ENCODE measurements around the gene CELF4.

The CELF4 gene

DNA sequence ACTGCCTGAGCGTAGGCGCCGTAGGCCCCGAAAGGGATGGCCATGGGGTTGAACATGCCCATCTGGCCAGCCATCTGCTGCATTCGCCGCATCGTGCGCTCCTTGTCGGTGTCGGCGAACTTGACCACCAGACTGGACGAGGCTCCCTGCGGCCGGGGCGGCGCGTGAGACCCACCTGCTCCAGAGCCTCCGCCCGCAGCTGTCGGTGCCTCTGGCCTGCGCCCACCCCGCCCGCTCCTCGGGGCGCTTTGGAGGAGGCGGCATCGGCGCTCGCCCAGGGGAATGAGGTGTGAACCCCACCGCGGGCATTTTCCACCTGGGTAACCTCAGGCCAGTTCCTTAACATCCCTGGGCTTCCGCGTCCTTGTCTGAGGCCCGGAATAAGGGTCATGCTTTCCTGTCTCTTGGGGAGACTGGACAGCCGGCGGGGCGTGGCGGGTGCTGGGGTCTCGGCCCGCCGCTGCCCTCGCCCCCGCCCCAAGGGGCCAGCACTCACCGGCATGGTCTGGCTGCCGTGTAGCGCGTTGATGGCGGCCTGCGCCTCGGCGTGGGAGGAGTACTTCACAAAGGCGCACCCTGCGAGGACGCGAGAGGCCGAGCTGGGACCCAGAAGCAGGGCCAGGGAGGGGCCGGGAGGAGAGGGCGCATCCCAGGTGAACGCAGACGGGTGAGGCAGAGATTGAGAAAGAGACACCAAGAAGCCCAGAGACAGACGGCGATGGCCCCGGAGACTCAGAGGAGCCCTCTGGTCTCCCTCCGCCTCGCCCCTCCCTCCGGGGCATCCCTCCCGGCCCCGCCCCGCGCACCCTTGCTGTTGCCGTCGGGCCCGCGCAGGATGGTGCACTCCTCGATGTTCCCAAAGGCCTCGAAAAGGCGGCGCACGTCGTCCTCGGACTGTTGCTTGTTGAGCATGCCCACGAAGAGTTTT lies 291.0 kb downstream of the CELF4 start:
- no peaks in the 10 kb centered on the region for H3K36me3 ChIP-seq (ENCODE audit: insufficient read depth, low read depth, low read length)
- H3K9me3 ChIP-seq (ENCODE audit: insufficient read depth, low read depth, low read length) = no peaks in the 10 kb centered on the region
- H3K4me1 ChIP-seq (ENCODE audit: insufficient read depth, low read length) = no peaks in the 10 kb centered on the region
- no peak overlapping the region for H3K27ac ChIP-seq (ENCODE audit: low read length)
- H3K4me3 ChIP-seq (ENCODE audit: low read length) = no peak overlapping the region
- H3K27me3 ChIP-seq (ENCODE audit: insufficient read depth, low read length) = peaks cover 3% of the 10 kb centered on the region; the same call in 1 of the 2 replicates
- H3K9ac ChIP-seq (ENCODE audit: low read depth, low read length) = no peak overlapping the region

DNA sequence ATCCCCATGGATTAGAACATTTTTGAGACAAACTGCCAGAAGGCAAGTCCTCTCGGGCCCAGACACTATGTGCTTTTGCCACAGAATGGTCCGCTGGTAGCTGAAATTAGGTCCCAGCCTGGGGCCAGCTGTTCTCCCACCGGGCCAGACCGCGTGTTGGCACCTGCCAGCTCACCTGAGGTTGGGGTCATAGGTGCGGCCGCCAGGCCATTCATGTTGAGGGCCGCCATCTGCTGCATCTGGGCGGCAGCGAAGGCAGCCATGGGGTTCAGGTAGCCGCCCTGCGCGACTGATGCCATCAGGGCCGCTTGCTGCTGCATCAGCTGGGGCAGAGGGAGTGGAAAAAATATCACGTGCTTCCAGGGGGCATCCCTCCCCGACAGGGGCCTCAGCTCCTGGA lies 292.8 kb downstream of the CELF4 start:
- no peaks in the 10 kb centered on the region for H3K4me1 ChIP-seq (ENCODE audit: insufficient read depth, low read length)
- no peaks in the 10 kb centered on the region for H3K36me3 ChIP-seq (ENCODE audit: insufficient read depth, low read depth, low read length)
- H3K27ac ChIP-seq (ENCODE audit: low read length) = no peak overlapping the region
- H3K9ac ChIP-seq (ENCODE audit: low read depth, low read length) = no peak overlapping the region
- H3K27me3 ChIP-seq (ENCODE audit: insufficient read depth, low read length) = peaks cover 16% of the 10 kb centered on the region; the same call in 1 of the 2 replicates
- no peaks in the 10 kb centered on the region for H3K9me3 ChIP-seq (ENCODE audit: insufficient read depth, low read depth, low read length)
- no peak overlapping the region for H3K4me3 ChIP-seq (ENCODE audit: low read length)

GRCh38 chr18:37272226-37272625 lies 293.4 kb downstream of the CELF4 start:
- no peaks in the 10 kb centered on the region for H3K36me3 ChIP-seq (ENCODE audit: insufficient read depth, low read depth, low read length)
- peaks cover 17% of the 10 kb centered on the region; the same call in 1 of the 2 replicates for H3K27me3 ChIP-seq (ENCODE audit: insufficient read depth, low read length)
- H3K27ac ChIP-seq (ENCODE audit: low read length) = no peak overlapping the region
- H3K4me3 ChIP-seq (ENCODE audit: low read length) = no peak overlapping the region
- no peaks in the 10 kb centered on the region for H3K4me1 ChIP-seq (ENCODE audit: insufficient read depth, low read length)
- no peaks in the 10 kb centered on the region for H3K9me3 ChIP-seq (ENCODE audit: insufficient read depth, low read depth, low read length)
- no peak overlapping the region for H3K9ac ChIP-seq (ENCODE audit: low read depth, low read length)

DNA sequence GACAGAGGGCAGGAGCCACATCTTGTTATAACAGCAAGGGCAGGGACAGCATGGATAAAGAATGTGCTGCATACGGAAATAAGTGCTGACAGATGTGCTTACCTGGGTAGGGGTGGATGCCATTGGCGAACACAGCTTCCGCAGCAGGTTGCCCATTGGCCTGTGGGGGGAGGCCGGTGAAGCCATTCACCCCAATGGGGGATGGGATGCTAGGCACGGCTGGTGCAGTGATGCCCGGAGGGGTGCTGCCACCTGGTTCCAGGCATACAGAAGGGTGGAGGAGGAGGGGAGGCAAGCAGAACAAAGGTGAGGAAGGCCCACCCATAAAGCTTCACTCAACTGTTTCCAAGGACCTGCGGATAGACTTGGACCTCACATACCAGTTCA lies 294.9 kb downstream of the CELF4 start:
- H3K9ac ChIP-seq (ENCODE audit: low read depth, low read length) = no peak overlapping the region
- H3K27me3 ChIP-seq (ENCODE audit: insufficient read depth, low read length) = peaks cover 20% of the 10 kb centered on the region; the same call in 1 of the 2 replicates
- no peak overlapping the region for H3K4me3 ChIP-seq (ENCODE audit: low read length)
- H3K27ac ChIP-seq (ENCODE audit: low read length) = no peak overlapping the region
- H3K9me3 ChIP-seq (ENCODE audit: insufficient read depth, low read depth, low read length) = no peaks in the 10 kb centered on the region
- H3K36me3 ChIP-seq (ENCODE audit: insufficient read depth, low read depth, low read length) = no peaks in the 10 kb centered on the region
- no peaks in the 10 kb centered on the region for H3K4me1 ChIP-seq (ENCODE audit: insufficient read depth, low read length)

DNA sequence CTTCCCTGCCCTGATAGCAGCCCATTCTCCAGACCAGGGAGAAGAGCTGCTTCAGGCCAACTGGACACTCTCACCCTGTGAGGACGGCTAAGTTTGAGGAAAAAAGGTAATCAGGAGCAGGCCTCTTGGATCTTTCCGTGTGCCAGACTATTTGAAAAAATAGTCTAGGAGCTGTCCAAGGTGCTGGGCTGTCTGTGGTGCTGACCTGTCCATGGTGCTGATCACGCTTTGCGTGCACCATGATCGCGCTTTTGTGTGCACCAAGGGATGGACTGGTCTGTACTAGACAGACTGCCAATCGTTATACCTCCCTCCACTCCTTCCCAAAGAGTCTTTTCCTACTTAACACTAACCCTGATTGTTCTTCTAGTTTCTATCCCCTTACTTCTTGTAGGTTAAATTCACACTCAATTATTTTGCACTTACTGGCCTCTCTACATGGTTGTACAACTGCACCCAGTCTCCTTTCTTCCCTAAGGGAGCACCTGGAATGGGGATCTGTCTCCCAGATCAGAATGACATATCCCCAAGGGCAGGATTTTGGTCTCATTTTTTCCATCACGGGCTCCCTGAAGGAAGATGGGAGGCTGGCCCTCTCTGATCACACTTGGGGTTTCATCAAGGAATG lies 295.4 kb downstream of the CELF4 start:
- Histone ChIP-seq H3K4me1 (ENCODE audit: insufficient read depth, low read length) (no peaks in the 10 kb centered on the region), H3K4me3 (ENCODE audit: low read length) (no peak overlapping the region), H3K36me3 (ENCODE audit: insufficient read depth, low read depth, low read length) (no peaks in the 10 kb centered on the region), H3K9me3 (ENCODE audit: insufficient read depth, low read depth, low read length) (no peaks in the 10 kb centered on the region), H3K9ac (ENCODE audit: low read depth, low read length) (no peak overlapping the region), H3K27ac (ENCODE audit: low read length) (no peak overlapping the region), H3K27me3 (ENCODE audit: insufficient read depth, low read length) (peaks cover 20% of the 10 kb centered on the region; the same call in 1 of the 2 replicates)

- Histone ChIP-seq H3K36me3 (ENCODE audit: insufficient read depth, low read depth, low read length) (no peaks in the 10 kb centered on the region), H3K4me1 (ENCODE audit: insufficient read depth, low read length) (no peaks in the 10 kb centered on the region), H3K27ac (ENCODE audit: low read length) (no peak overlapping the region), H3K9me3 (ENCODE audit: insufficient read depth, low read depth, low read length) (no peaks in the 10 kb centered on the region), H3K27me3 (ENCODE audit: insufficient read depth, low read length) (peaks cover 20% of the 10 kb centered on the region; the same call in 1 of the 2 replicates), H3K4me3 (ENCODE audit: low read length) (no peak overlapping the region), H3K9ac (ENCODE audit: low read depth, low read length) (no peak overlapping the region)
Measured at GRCh38 chr18:37266290-37266689, 299.3 kb downstream of the CELF4 start.

DNA sequence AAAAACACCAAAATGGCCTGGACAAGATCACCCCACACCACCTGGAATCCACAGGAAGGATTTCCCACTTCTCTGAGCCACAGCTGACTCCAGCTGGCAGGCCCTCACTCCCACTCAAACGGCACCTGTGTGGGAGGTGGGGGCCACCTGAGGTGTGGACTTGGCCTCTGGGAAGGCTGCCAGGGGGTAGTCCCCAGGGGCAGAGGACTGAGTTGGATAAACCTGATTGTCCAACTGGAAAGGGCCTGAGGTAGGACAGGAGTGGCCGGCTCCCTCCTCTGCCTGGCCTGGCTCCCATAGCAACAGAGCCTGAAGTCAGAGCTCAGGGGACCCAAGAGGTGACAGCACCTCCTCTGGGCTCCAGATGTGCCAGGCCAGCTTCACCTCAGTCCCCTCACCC lies 300.2 kb downstream of the CELF4 start:
- peaks cover 20% of the 10 kb centered on the region; the same call in 1 of the 2 replicates for H3K27me3 ChIP-seq (ENCODE audit: insufficient read depth, low read length)
- no peak overlapping the region for H3K4me3 ChIP-seq (ENCODE audit: low read length)
- H3K36me3 ChIP-seq (ENCODE audit: insufficient read depth, low read depth, low read length) = no peaks in the 10 kb centered on the region
- H3K4me1 ChIP-seq (ENCODE audit: insufficient read depth, low read length) = no peaks in the 10 kb centered on the region
- no peak overlapping the region for H3K27ac ChIP-seq (ENCODE audit: low read length)
- no peak overlapping the region for H3K9ac ChIP-seq (ENCODE audit: low read depth, low read length)
- H3K9me3 ChIP-seq (ENCODE audit: insufficient read depth, low read depth, low read length) = no peaks in the 10 kb centered on the region

- Histone ChIP-seq H3K27ac (ENCODE audit: low read length) (no peak overlapping the region), H3K36me3 (ENCODE audit: insufficient read depth, low read depth, low read length) (no peaks in the 10 kb centered on the region), H3K4me1 (ENCODE audit: insufficient read depth, low read length) (no peaks in the 10 kb centered on the region)
Measured at GRCh38 chr18:37264956-37265355, 300.6 kb downstream of the CELF4 start.

GRCh38 chr18:37261988-37262387 lies 303.6 kb downstream of the CELF4 start:
- Histone ChIP-seq H3K9me3 (ENCODE audit: insufficient read depth, low read depth, low read length) (no peaks in the 10 kb centered on the region), H3K9ac (ENCODE audit: low read depth, low read length) (no peak overlapping the region), H3K27me3 (ENCODE audit: insufficient read depth, low read length) (peaks cover 27% of the 10 kb centered on the region), H3K36me3 (ENCODE audit: insufficient read depth, low read depth, low read length) (no peaks in the 10 kb centered on the region), H3K4me3 (ENCODE audit: low read length) (no peak overlapping the region), H3K27ac (ENCODE audit: low read length) (no peak overlapping the region), H3K4me1 (ENCODE audit: insufficient read depth, low read length) (no peaks in the 10 kb centered on the region)

More at GRCh38 chr18:37264956-37265355, 300.6 kb downstream of the CELF4 start:
- Histone ChIP-seq H3K4me3 (ENCODE audit: low read length) (no peak overlapping the region), H3K9me3 (ENCODE audit: insufficient read depth, low read depth, low read length) (no peaks in the 10 kb centered on the region), H3K9ac (ENCODE audit: low read depth, low read length) (no peak overlapping the region), H3K27me3 (ENCODE audit: insufficient read depth, low read length) (peaks cover 24% of the 10 kb centered on the region; the same call in 1 of the 2 replicates)

DNA sequence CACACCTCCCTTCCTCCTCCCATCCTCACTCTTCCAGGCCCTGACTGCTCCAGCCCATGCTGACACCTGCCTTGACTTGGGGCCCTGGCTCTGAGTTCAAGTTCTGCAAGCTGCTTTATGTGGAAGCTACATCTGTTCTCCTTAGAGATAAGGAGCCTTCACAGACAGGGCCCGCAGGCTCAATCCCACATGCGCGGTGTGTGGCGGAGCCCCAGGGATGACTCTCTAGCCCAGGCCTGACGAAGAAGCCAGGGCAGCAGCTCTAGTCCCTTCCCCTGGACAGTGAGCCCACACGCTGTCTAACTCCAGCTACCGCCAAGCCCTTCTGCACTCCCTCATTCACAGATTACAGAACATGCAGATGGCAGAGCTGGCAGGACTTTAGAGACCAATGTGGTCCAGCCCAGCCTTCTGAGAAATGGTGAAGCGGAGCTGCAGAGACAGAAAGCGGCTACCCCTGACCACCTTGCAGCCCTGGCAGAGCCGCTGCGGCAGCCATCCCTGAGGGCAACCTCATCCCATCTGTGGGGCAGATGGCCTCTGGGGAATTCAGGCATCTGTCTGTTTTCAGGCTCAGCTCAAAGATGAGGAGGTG lies 304.3 kb downstream of the CELF4 start:
- peaks cover 28% of the 10 kb centered on the region for H3K27me3 ChIP-seq (ENCODE audit: insufficient read depth, low read length)
- H3K9ac ChIP-seq (ENCODE audit: low read depth, low read length) = no peak overlapping the region
- no peak overlapping the region for H3K27ac ChIP-seq (ENCODE audit: low read length)
- H3K4me1 ChIP-seq (ENCODE audit: insufficient read depth, low read length) = no peaks in the 10 kb centered on the region
- no peaks in the 10 kb centered on the region for H3K9me3 ChIP-seq (ENCODE audit: insufficient read depth, low read depth, low read length)
- H3K4me3 ChIP-seq (ENCODE audit: low read length) = no peak overlapping the region
- H3K36me3 ChIP-seq (ENCODE audit: insufficient read depth, low read depth, low read length) = no peaks in the 10 kb centered on the region

DNA sequence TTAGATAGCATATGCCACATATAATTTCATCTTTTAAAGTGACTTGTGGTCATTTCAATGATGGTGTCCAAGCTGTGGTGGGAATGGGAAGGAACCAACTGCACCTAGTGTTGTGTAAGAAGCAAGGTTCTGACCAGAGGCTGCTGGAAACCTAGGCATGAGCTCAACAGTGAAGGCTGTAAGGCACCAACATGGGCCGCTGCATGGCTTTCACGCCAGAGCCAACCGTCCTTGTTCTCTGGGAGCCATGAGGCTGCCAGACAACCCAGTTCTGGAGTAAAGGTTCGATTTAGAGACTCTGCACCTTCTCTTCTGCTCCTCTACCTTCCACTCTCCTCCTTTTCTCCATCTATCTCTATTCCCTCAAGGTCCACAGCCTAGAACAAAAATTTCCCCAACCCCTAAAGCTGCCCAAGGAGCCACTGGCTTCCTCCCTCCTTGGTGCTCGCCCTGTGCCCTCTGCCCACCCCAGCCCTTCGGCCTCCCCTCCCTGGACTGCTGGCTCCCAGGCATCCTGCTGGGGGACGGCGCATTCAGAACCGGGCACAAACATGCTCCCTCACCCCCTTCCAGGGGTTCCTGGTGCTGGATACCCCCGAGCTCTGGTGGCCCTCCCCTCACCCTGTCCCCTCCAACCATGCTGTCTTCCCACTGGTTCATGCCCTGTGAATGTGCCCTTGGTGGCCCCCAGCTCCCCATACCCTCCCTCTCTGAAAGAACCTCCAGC lies 305.1 kb downstream of the CELF4 start:
- H3K4me1 ChIP-seq (ENCODE audit: insufficient read depth, low read length) = no peaks in the 10 kb centered on the region
- H3K9me3 ChIP-seq (ENCODE audit: insufficient read depth, low read depth, low read length) = no peaks in the 10 kb centered on the region
- H3K36me3 ChIP-seq (ENCODE audit: insufficient read depth, low read depth, low read length) = no peaks in the 10 kb centered on the region
- no peak overlapping the region for H3K27ac ChIP-seq (ENCODE audit: low read length)
- no peak overlapping the region for H3K9ac ChIP-seq (ENCODE audit: low read depth, low read length)
- peaks cover 36% of the 10 kb centered on the region for H3K27me3 ChIP-seq (ENCODE audit: insufficient read depth, low read length)
- no peak overlapping the region for H3K4me3 ChIP-seq (ENCODE audit: low read length)
